K562 (cell line): ENCODE results near the gene HEG1. TPM values are rescaled to one million over a fixed set of nuclear protein-coding genes. Genes with fewer than 3 reads are reported as not detected.

Experiments used
- ATAC-seq: fragments of 200-7000 bp; cut with Tn5 transposase; 3 replicates; pipeline ENCODE4 v1.9.1; 2020; ENCODE audit warnings: moderate library complexity
- BruUV-seq: library from RNA; stranded (reverse); fragments of 400-500 nt; replicated peaks from 2 replicates; lab custom pipeline; 2021; lab: Mats Ljungman, UMichigan
- CTCF ChIA-PET: fragments of 300-600 bp; formaldehyde crosslinking; extraction: SDS; loops from one replicate; lab custom pipeline; 2021; ENCODE audit warnings: low intra/inter-chr PET ratio; lab: Yijun Ruan, JAX
- POLR2A ChIA-PET: fragments of 300-600, 350-650 bp; sonication (Branson Sonifier 250); formaldehyde crosslinking; extraction: SDS; loops from one replicate; lab custom pipeline; 2021; ENCODE audit warnings: antibody characterized with exemption, inconsistent platforms; lab: Yijun Ruan, JAX
- DNase-seq, 4 experiments: peaks; one replicate each; pipeline versions ENCODE4 v3.0.0 to v3.0.0-alpha.2; 2011 to 2018; ENCODE audit warnings: low spot score in 3 of 4, mixed read lengths in 3 of 4; ENCODE audit errors: extremely low read depth in 1 of 4
- FAIRE-seq: peaks from 2 replicates; lab custom pipeline; 2011; peaks lifted over from hg19 to GRCh38; lab: Jason Lieb, UNC
- H2AFZ ChIP-seq: 2 replicates; pipeline ENCODE4 v1.6.0; 2011; ENCODE audit warnings: low read depth, low read length, control low read depth, inconsistent platforms
- H3K27ac ChIP-seq: fragments of 200-600 bp; 3 replicates; pipeline ENCODE4 v1.8.0; 2011; ENCODE audit warnings: low read depth, mild to moderate bottlenecking, control low read depth, inconsistent platforms, low read length, moderate library complexity, mixed read lengths; ENCODE audit errors: extremely low read depth
- H3K27me3 ChIP-seq, 2 experiments: fragments of 300-600 bp in 1 of 2; 2 replicates in 1 of 2; 3 replicates in 1 of 2; pipeline versions ENCODE4 v1.6.0 to v1.8.0; 2011; ENCODE audit warnings: inconsistent platforms in 2 of 2, low read length in 2 of 2, mild to moderate bottlenecking in 1 of 2, mixed read lengths in 1 of 2, moderate library complexity in 1 of 2; ENCODE audit not compliant: control insufficient read depth in 2 of 2, insufficient read depth in 2 of 2
- H3K36me3 ChIP-seq: fragments of 300-600 bp; 3 replicates; pipeline ENCODE4 v1.8.0; 2011; ENCODE audit warnings: mild to moderate bottlenecking, low read length, inconsistent platforms; ENCODE audit not compliant: control insufficient read depth, insufficient read depth
- H3K4me1 ChIP-seq, 2 experiments: fragments of 200-600 bp in 1 of 2; replicated peaks in 1 of 2; 2 replicates in 1 of 2; 3 replicates in 1 of 2; pipeline versions ENCODE4 v1.5.1 to v1.8.0; 2011; ENCODE audit warnings: inconsistent platforms in 2 of 2, low read length in 2 of 2, mild to moderate bottlenecking in 1 of 2, mixed read lengths in 1 of 2, moderate library complexity in 1 of 2; ENCODE audit not compliant: control insufficient read depth in 2 of 2, insufficient read depth in 2 of 2
- H3K4me2 ChIP-seq: 2 replicates; pipeline ENCODE4 v1.6.1; 2011; ENCODE audit warnings: low read length, control low read depth, inconsistent platforms, mixed read lengths; ENCODE audit not compliant: insufficient read depth
- H3K4me3 ChIP-seq: fragments of 200-600 bp; sonication (generic), shearing (Covaris generic); 2 replicates; pipeline ENCODE4 v1.5.1; 2016; ENCODE audit warnings: control low read depth, inconsistent platforms
- H3K79me2 ChIP-seq: fragments of 200-600 bp; 3 replicates; pipeline ENCODE4 v1.8.0; 2011; ENCODE audit warnings: low read length, inconsistent platforms; ENCODE audit not compliant: control insufficient read depth, insufficient read depth
- H3K9ac ChIP-seq, 2 experiments: 2 replicates each; pipeline versions ENCODE4 v1.6.0 to v1.6.1; 2011; ENCODE audit warnings: low read depth in 2 of 2, low read length in 2 of 2, control low read depth in 1 of 2, inconsistent platforms in 1 of 2, mild to moderate bottlenecking in 1 of 2, mixed read lengths in 1 of 2; ENCODE audit not compliant: insufficient read depth in 1 of 2
- H3K9me1 ChIP-seq: one replicate; pipeline ENCODE4 v1.6.0; 2011; ENCODE audit warnings: inconsistent platforms, mild to moderate bottlenecking, low read length, moderate library complexity; ENCODE audit not compliant: control insufficient read depth, insufficient read depth
- H3K9me3 ChIP-seq: replicated peaks from 2 replicates; pipeline ENCODE4 v1.5.1; 2011; ENCODE audit warnings: low read depth, low read length, inconsistent platforms; ENCODE audit not compliant: control insufficient read depth, insufficient read depth
- H4K20me1 ChIP-seq: replicated peaks from 2 replicates; pipeline ENCODE4 v1.6.1; 2011; ENCODE audit warnings: low read length, inconsistent platforms, mixed read lengths; ENCODE audit not compliant: control insufficient read depth, insufficient read depth
- CTBP1 ChIP-seq: fragments of 450-650 bp; IDR thresholded peaks from 2 replicates; pipeline ENCODE4 v1.6.1; 2016; ENCODE audit warnings: borderline replicate concordance
- DMBX1 ChIP-seq: fragments of 250-450 bp; sonication (Bioruptor Pico); IDR thresholded peaks from 2 replicates; pipeline ENCODE4 v1.8.0; 2022; ENCODE audit warnings: inconsistent platforms, mild to moderate bottlenecking, moderate library complexity, borderline replicate concordance
- ERF ChIP-seq: fragments of 450-650 bp; formaldehyde crosslinking; IDR thresholded peaks from 2 replicates; pipeline ENCODE4 v1.4.0; 2020; ENCODE audit warnings: mild to moderate bottlenecking, mixed read lengths
- MCM3 ChIP-seq: fragments of 450-650 bp; IDR thresholded peaks from 2 replicates; pipeline ENCODE4 v1.6.1; 2016
- NFRKB ChIP-seq: fragments of 450-650 bp; IDR thresholded peaks from 2 replicates; pipeline ENCODE4 v1.6.1; 2016; ENCODE audit warnings: low read depth
- PRPF4 ChIP-seq: fragments of 200-400 bp; formaldehyde crosslinking; IDR thresholded peaks from one replicate; pipeline ENCODE4 v1.6.1; 2017; ENCODE audit warnings: low read length, low read depth, mild to moderate bottlenecking; ENCODE audit not compliant: insufficient read depth, poor library complexity, severe bottlenecking
- ZNF124 ChIP-seq: sonication (generic); formaldehyde crosslinking; IDR thresholded peaks from 2 replicates; pipeline ENCODE4 v1.8.1; 2022; ENCODE audit warnings: missing genetic modification reagents
- WGBS: fragments of 100-300 bp; shearing (Covaris generic); methylation state at CpG from one replicate; pipeline ENCODE4 v1.1.6; 2016; ENCODE audit warnings: low coverage, mixed read lengths; ENCODE audit not compliant: insufficient coverage; ENCODE audit errors: missing lambda C conversion rate; 5-methylcytosine and 5-hydroxymethylcytosine counted together
- in situ Hi-C: fragments of 300-500 bp; cut with MboI; formaldehyde crosslinking; loops from 4 replicates; pipeline ENCODE4 v1.15.0; 2018; ENCODE audit warnings: inconsistent platforms, mixed read lengths
- intact Hi-C: fragments of 100-400 bp; cut with micrococcal nuclease; formaldehyde crosslinking; loops from 2 replicates; pipeline ENCODE4 v1.14.2; 2022
- polyA plus RNA-seq, 8 experiments: library from polyadenylated mRNA; depleted of rRNA in 4 of 8; stranded (reverse) in 5 of 8; unstranded in 3 of 8; fragments of >200 nt; fragmentation: Nextera tagmentation in 2 of 8; fragmentation: Illumina TruSeq in 1 of 8; extraction: Ambion mirVana in 2 of 8; extraction: Trizol in 1 of 8; gene quantifications; 2 replicates each; pipeline versions ENCODE4 v1.2.1 to v1.2.3, GENCODE V29; 2011 to 2014; ENCODE audit warnings: inconsistent platforms in 1 of 8, missing spikeins in 1 of 8
- total RNA-seq, 7 experiments: library from RNA; depleted of rRNA in 6 of 7; stranded (reverse); fragments of >200 nt in 6 of 7; fragmentation: Illumina TruSeq in 2 of 7; extraction: Trizol in 2 of 7; gene quantifications; 2 replicates each; pipeline versions ENCODE4 v1.2.1 to v1.2.3, GENCODE V29; 2011 to 2021; ENCODE audit warnings: low replicate concordance in 1 of 7
- TF ChIP-seq, protein P1 (sequence below): sonication (generic); formaldehyde crosslinking; IDR thresholded peaks from 2 replicates; pipeline ENCODE4 v1.9.0; 2022; ENCODE audit warnings: mild to moderate bottlenecking, missing genetic modification reagents
- TF ChIP-seq, protein P2 (sequence below): fragments of 450-650 bp; IDR thresholded peaks from 2 replicates; pipeline ENCODE4 v1.6.1; 2016; ENCODE audit warnings: low read depth, mild to moderate bottlenecking, moderate library complexity

Gene HEG1
- total and polyA plus RNA-seq, 9 of the 15 experiments (the other 6 are each of a cell fraction or from before 2014, with no cell fraction given) = 0.24 TPM; not detected in 8

DNA sequence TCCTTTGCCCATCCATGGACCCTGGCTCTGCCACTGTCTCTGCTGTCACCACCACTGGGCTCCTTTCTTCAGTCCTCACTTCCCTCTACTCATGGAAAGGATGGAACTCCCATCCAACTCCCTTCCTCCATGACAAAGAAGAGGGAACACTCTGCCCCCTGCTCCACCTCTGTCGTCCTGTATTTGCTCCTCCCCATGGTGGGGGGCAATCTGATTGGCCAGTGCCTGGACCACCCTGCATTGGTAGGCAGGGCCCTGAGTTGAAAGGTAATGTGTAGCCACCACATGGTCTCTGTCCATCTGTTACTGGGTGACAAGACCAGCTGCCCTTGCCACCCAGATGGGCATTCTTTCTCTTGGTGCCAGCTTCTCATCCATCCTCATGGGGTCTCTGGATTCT lies 20.7 kb upstream of the HEG1 start:
- CTCF ChIA-PET = no interaction called here

More for the DNA sequence above, 20.7 kb upstream of the HEG1 start:
- intact Hi-C loops = no loop called here
- ATAC-seq (no peak), DNase-seq (no peak), FAIRE-seq (no peak)
- Histone ChIP-seq H3K27ac (no peak overlapping the region), H3K9me1 (no peaks in the 10 kb centered on the region), H3K9me3 (no peaks in the 10 kb centered on the region), H3K4me2 (no peak overlapping the region), H3K27me3 (peaks cover 0 to 4% of the 10 kb centered on the region in 2 experiments; a peak in 2 of 5 replicates), H3K4me1 (no peaks in the 10 kb centered on the region), H3K9ac (no peak overlapping the region), H2AFZ (no peak overlapping the region), H4K20me1 (no peaks in the 10 kb centered on the region), H3K4me3 (no peak overlapping the region), H3K79me2 (no peaks in the 10 kb centered on the region), H3K36me3 (no peaks in the 10 kb centered on the region)
- WGBS = 0% methylated on average over 1 of the region's 1 CpG
- no TSS peak for BruUV-seq
- POLR2A ChIA-PET = interaction anchor here (0.9 kb wide), 1 partner anchor 339 kb away, joined by 3 read pairs; no protein-coding TSS in a partner anchor
- TF ChIP-seq MCM3 = no peak
- TF ChIP-seq, protein P1, sequence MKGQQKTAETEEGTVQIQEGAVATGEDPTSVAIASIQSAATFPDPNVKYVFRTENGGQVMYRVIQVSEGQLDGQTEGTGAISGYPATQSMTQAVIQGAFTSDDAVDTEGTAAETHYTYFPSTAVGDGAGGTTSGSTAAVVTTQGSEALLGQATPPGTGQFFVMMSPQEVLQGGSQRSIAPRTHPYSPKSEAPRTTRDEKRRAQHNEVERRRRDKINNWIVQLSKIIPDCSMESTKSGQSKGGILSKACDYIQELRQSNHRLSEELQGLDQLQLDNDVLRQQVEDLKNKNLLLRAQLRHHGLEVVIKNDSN = no peak
- TF ChIP-seq, protein P2, sequence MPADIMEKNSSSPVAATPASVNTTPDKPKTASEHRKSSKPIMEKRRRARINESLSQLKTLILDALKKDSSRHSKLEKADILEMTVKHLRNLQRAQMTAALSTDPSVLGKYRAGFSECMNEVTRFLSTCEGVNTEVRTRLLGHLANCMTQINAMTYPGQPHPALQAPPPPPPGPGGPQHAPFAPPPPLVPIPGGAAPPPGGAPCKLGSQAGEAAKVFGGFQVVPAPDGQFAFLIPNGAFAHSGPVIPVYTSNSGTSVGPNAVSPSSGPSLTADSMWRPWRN = no peak
- TF ChIP-seq DMBX1 (CRISPR knock-in tag) = no peak
- TF ChIP-seq NFRKB = no peak
- TF ChIP-seq CTBP1 = no peak
- no peak for TF ChIP-seq ZNF124 (CRISPR knock-in tag)
- no peak for TF ChIP-seq PRPF4
- no peak for TF ChIP-seq ERF
- in situ Hi-C loops = no loop called here
